GM18858 (cell line): ENCODE results near the gene GPR52.
"Not testable (repeated sequence)": the region's sequence is repeated elsewhere in the genome, so short reads cannot be mapped to it uniquely, and the experiment has no call there.

Experiments used
- ATAC-seq: cut with Tn5 transposase; IDR thresholded peaks from one replicate; pipeline ENCODE4 v1.9.1; 2021; ENCODE audit not compliant: unreplicated experiment

Gene GPR52

DNA sequence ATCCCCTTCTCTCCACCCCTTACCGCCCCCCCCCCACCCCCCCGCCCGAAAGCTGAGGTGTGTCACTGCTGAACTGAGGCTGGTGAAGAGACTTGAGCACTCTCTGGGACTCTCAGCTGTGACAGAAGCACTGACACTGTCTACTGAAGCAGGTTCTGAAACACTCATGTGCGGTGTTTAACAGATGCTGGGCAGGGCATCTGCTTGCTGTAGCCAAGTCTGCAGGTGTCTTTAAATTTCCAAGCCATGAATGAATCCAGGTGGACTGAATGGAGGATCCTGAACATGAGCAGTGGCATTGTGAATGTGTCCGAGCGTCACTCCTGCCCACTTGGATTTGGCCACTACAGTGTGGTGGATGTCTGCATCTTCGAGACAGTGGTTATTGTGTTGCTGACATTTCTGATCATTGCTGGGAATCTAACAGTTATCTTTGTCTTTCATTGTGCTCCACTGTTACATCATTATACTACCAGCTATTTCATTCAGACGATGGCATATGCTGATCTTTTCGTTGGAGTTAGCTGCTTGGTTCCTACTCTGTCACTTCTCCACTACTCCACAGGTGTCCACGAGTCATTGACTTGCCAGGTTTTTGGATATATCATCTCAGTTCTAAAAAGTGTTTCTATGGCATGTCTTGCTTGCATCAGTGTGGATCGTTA lies at the start of gene GPR52:
Gene GPR52 (plus strand): TSS at position 99 of the 665 bp plus-strand sequence. CDS start 148 bp downstream, at position 247.
- ATAC-seq: no peak

DNA sequence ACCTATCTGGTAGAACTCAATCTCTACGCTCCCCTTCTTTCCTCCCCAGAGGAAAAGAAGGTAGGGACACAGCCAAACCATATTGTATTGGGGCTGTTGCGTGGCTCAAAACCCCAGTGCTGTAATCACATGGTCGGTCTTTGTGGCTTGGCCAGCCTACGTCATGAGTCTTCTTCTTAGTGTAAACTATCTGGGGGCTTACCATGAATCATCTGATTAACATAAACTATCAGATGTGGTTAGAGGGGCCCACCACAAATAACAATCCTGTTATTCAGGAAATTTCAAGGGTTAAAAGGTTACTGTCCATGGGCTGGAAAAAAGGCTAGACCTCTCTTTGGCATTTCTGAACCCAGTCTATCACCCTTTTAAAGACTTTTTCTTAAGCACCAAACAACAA lies 49.5 kb upstream of the GPR52 start:
- no peak for ATAC-seq

DNA sequence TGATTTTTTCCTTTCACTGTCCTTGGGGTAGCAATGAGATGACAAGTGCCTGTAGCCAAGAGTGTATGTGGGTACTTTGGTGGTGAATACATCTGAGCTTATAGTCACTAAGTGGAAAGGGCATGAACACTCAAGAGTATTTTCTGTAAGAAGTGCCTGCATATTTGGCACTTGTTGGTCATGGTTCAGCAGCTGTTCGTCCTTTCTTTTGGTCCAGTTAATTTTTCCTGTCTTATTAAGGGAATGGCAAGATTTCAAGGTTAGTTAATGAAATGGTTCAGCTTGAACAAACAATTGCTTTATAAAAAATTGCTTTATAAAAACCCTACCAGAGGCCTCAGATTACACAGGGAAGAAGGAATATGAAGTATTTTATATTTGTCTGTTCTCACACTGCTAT lies 48.6 kb upstream of the GPR52 start:
- no peak for ATAC-seq

DNA sequence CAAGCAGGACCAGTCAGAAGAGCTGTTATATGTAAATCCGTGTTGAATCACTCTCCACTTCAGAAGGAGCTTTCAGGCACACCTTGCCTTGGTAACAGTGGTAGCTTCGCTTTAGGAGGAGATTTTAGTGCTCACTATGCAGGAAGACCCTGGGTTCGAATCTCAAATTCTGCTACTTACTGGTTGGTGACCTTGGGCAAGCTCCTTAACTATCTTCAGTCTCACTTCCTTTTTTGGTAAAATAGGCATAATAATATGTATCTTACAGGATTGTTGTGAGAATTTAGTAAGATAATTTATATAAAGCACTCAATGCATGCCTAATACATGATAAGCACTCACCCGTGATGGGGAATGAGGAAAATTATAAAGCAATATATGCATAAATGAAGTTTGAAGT lies 46.7 kb upstream of the GPR52 start:
- no peak for ATAC-seq

DNA sequence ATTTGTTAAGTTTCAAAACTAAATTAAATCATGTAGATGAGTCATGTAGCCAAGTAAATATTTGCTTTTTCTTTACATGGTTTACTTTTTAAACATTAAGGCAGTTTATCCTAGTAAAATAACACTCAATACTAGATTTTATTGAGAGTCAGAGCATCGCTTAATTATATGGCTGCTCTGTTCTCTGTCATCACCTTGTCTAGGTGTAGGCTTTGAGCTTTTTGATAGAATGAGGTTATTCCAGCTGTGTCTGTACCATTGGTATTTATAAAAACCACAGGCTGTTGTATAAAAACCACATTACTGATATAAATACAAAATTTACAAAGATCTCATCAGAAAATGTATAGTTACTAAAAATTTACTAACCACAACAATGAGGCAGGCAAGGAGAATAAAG lies 42.5 kb upstream of the GPR52 start:
- no peak for ATAC-seq

DNA sequence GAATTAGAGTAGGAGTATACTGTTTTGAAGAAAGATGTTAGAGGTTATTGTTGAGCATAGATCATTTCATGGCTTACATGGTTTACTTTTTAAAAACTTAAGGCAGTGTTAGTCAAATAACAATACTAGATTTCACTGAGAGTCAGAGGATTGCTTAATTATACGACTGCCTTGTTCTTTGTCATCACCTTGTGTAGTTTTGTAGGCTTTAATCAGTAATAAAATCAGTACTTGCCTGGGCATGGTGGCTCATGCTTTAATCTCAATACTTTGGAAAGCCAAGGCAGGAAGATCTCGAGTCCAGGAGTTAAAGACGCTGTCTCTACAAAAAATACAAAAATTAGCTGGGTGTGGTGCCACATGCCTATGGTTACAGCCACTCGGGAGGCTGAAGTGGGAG lies 41.3 kb upstream of the GPR52 start:
- no peak for ATAC-seq

DNA sequence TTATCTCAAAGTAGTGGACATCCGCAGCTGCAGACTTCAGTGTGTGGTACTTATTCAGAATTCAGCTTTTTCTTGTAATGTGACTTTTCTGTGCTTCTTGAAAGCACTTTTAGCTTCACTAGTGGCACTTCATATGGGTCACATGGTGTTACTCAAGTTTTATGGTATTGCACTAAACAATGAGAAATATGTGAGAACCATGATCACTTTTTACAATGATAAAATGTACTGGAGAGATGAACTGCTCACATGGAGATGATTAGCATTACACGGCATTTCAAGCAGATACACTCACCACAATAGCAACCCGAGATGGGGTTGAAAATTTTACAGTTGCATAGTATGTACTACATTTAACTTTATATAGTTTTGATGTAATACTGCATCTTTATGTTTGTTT lies 40.1 kb upstream of the GPR52 start:
- no peak for ATAC-seq

- ATAC-seq: no peak
Observed at GRCh38 chr1:174408146-174408545, 39.6 kb upstream of the GPR52 start.

GRCh38 chr1:174409801-174410200 lies 38.0 kb upstream of the GPR52 start:
- not testable (repeated sequence) for ATAC-seq

DNA sequence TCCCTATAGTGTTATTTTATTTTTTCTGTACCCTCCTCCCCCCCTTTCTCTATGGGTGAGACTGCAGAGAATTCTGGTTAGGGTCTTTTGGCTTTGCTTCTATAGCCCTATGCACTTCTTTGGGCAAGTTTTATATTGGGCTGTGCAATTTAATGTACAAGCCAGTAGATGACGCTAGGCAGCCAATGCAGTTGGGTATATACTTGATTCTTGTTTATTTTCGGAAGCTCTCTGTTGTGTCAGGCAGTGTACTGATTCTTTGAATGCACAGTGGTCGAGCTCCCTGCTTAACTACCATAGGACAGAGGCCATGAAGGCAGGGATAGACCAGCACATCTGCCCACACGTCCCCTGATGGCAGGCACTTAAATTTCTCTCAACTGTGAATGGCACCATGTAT lies 34.1 kb upstream of the GPR52 start:
- no peak for ATAC-seq

- no peak for ATAC-seq
Observed at GRCh38 chr1:174414203-174414602, 33.6 kb upstream of the GPR52 start.

GRCh38 chr1:174415506-174415905 lies 32.3 kb upstream of the GPR52 start:
- no peak for ATAC-seq

- ATAC-seq: no peak
Observed at GRCh38 chr1:174417921-174418320, 29.8 kb upstream of the GPR52 start.

- ATAC-seq: no peak
Observed at GRCh38 chr1:174425121-174425520, 22.6 kb upstream of the GPR52 start.

DNA sequence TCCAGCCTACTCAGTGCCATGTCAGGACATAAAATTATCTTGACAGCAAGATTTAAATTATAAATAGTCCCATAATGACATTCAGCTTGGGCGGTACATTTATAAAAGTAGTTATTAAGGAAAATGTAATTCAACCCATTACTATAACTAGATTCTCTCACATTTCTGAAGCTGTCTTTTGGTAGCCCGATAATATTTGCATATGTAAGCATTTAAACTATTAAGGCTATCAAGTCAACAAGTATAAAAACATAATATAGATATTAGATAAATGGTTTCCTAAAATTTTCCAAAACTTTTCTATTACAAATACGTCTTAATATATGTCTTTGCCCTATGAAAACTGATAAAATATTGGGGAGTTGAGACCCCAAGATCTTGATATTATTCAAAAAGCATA lies 21.6 kb upstream of the GPR52 start:
- ATAC-seq: no peak

- no peak for ATAC-seq
Observed at GRCh38 chr1:174428033-174428432, 19.7 kb upstream of the GPR52 start.

DNA sequence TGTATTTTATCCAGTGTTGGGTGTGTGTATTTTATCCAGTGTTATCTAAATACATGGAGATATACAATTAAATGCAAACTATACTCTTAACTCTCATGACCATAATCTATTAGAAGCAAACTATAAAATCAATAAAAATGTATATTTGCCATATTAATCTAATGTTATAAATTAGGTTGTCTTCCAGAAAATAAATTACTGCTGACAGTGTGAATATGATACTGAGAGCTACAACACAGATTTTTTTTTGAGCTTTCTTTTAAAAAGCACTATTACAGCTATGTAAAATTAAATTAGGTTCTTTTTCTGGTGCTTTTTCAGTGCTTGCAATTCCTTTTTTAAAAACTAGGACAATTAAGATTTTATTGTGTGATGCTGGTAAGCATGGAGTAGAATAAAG lies 19.0 kb upstream of the GPR52 start:
- ATAC-seq: no peak

DNA sequence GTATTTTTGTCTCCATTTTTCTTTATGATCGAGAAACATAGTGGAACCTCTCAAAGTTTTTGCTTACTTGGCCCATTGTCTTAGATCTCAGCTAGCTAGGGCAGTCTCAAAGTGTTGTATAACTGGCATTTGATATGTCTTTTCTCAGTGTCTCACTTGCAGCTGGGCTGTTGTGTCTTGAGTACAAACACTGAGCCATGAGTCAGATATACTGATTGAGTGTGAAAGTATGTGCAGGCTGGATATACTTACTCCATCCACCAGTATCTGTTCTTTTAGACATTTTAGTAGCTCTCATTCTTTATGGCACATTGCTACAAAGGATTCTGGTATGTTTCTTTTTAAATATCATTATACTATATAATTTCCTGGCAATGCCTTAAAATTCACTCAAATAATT lies 14.3 kb upstream of the GPR52 start:
- ATAC-seq: no peak

- ATAC-seq: no peak
Observed at GRCh38 chr1:174445351-174445750, 2.4 kb upstream of the GPR52 start.

GRCh38 chr1:174445817-174446216 lies 1.9 kb upstream of the GPR52 start:
- no peak for ATAC-seq

- no peak for ATAC-seq
Observed at GRCh38 chr1:174448531-174448883, 743 bp downstream of the GPR52 start.

DNA sequence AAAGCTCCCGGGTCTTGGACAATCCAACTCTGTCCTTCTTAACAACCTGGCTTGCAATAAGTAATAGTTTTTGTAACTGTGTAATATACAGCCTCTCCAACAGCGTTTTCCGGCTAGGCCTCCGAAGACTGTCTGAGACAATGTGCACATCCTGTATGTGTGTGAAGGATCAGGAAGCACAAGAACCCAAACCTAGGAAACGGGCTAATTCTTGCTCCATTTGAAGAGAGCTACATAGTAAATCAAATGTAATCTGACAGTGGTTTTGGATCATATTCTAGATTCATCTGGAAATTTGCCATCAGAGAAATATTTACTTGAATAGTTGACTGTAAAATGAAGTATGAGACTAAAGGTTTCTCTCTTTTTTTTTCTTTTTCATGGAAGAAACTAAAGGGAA lies 1.2 kb downstream of the GPR52 start:
- no peak for ATAC-seq

- no peak for ATAC-seq
Observed at GRCh38 chr1:174451408-174451807, 3.6 kb downstream of the GPR52 start.

GRCh38 chr1:174465855-174466254 lies 18.1 kb downstream of the GPR52 start:
- no peak for ATAC-seq
